RCC 7860 (cell line): ENCODE measurements around the gene TPPP2.
"Not testable (repeated sequence)": the region's sequence is repeated elsewhere in the genome, so short reads cannot be mapped to it uniquely, and the experiment has no call there.

Source experiments
- DNase-seq: peaks from one replicate; pipeline ENCODE4 v3.0.0-alpha.2; 2015; ENCODE audit warnings: low spot score
- FAIRE-seq: peaks from 2 replicates; lab custom pipeline; 2012; peaks lifted over from hg19 to GRCh38; lab: Jason Lieb, UNC

Gene TPPP2

DNA sequence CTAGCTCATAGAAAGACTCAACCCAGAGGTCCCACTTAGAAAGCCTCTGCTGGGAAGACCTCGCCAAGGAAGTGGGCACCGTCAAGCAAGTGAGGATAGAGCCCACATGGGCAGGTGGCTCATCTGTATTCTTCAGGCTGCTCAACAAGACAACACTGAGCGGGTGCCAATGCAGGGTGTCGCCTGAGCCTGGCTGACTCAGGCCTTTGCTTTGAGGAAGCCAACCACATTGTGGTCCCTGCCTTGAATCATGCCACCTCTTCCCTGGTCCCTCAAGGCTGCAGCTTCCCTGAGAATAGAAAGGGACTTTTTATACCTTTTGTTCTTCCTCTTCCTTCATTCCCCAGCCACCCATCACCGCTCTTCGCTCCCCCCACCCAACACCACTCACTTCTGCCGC, 6.7 kb downstream of the TPPP2 start:
- FAIRE-seq (no peak), DNase-seq (peak; percentile 39)

DNA sequence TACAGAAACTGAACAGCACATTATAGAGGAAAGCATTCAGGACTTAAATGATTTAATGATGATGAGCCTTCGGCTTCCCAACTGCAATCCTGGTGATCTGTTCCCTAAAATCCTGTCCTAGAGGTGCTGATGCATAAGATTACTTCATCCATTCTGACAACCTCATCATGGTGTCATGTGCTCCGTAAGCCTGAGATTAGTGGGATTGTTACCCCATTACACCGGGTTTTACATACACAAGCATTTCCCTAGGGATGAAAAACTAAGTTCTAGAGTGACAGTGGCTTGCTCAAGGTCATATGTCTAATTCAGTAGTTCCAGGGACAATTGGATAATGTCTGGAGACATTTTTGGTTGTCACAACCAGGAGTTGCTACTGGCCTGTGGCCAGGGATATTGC, 7.1 kb downstream of the TPPP2 start:
- FAIRE-seq = no peak
- DNase-seq = no peak

DNA sequence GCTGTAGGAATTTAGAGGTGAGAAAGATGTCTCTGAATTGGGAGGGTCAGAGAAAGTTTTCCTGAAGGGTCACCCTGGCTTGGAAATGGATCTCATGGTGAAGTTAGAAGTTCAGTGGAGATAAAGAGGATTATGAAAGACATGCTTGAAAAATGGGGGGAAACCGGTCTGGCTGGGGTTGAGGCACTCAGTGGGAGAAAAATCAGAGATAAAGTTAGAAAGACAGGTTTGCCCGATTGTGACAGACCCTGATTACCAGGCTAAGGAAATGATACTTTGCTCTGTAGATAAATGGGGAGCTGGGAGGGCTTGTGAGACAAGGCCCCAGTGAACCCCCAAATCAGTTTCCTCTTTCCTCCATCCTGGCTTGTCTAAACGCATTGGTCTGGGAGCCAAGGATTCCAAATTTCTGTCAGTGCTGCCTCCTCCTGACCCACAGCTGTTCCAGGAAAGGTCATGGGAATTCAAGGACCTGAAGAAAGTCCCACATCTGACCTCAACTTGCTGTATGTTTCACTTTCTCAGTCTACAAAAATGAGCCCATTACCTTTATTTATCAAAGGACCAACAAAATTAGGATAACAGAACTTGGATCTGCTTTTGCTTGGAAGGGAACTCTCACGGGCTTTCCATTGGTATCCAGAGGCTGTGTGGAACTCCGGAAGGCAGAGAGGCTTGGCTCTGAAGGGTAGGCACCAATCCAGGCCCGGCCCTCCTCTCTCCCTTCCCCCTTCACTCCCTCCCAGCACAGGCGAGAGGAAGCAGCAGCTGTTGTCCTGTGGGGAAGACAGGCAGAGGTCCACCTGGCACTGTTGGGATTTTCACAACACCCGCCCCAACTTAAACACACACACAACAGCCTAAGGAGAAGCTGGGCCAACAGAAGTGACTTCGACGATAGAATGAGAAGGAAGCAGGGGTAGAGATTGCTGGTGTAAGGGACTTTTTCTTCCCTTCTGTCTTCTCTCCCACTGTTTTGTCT, 8.7 kb downstream of the TPPP2 start:
- FAIRE-seq (no peak), DNase-seq (no peak)

DNA sequence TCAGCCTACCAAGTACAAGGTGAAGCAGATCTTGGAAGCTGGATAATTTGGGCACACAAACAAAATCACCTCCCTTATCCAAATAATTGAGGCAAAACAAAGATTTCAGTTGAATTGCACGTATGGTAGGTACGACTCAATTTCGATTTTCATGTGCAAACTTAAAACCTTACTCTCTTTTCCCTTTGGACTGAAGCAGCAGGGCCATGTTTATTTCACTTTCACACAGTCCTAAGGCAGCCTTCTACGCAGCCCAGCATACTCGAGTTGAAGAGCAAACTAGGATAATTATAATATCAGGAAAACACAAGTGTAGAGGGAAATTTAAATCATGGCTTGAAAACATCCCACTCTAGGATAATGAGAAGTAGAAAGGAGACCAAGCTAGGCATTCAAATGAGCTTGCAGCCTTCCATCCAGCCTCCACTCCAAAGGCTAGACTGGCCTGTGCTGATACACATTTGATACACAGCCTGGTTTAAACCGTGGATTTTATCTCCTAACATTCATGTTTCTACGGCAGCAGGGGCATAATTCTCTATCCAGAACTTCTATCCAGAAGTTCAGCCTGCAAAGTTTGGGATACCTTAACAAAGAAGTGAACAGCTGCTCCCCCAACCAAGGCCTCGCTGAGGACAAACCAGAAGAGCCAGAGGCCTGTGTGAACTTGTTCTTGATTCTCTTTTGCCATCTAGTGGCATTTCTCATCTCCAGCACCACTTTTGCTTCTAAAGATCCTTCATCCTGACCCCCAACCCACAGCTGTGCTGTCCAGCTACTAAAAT, 9.8 kb downstream of the TPPP2 start:
- no peak for DNase-seq
- FAIRE-seq = no peak

DNA sequence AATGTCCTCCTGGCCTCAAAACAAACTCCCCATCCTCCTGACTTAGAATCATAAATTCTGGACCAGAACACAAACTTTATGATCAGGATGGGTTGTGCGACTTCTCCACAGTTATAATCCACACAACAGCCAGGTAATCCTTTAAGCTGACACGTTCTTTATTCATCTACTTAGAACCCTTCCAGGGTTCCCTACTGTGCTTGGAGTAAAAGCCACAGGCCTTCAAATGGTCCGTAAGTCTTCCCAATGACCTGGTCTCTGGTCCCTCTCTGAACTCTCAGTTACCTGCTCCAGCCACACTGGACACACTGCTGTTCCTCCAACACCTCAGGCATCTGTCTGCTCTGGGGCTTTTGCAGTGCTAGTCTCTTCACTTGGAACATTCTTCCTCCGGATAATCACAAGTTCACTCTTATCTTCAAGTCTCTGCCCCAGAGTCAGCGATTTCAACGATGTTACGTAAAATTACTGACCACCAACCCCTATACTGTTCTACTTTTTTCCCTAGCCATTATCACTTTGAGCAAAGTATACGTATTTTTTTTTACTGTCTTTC, 10.4 kb downstream of the TPPP2 start:
- DNase-seq (no peak), FAIRE-seq (no peak)

DNA sequence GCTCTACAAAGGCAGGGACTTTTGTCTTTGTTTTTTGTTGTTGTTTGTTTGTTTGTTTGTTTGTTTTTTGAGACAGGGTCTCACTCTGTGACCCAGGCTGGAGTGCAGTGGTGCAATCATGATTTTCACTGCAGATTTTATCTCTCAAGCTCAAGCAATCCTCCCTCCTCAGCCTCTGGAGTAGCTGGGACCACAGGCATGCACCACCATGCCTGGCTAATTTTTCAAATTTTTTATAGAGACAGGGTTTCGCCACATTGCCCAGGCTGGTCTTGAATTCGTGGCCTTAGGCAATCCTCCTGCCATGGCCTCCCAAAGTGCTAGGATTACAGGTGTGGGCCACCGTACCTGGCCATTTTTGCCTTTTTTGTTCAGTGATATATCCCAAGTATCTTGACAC, 10.9 kb downstream of the TPPP2 start:
- FAIRE-seq, DNase-seq: not testable (repeated sequence)

DNA sequence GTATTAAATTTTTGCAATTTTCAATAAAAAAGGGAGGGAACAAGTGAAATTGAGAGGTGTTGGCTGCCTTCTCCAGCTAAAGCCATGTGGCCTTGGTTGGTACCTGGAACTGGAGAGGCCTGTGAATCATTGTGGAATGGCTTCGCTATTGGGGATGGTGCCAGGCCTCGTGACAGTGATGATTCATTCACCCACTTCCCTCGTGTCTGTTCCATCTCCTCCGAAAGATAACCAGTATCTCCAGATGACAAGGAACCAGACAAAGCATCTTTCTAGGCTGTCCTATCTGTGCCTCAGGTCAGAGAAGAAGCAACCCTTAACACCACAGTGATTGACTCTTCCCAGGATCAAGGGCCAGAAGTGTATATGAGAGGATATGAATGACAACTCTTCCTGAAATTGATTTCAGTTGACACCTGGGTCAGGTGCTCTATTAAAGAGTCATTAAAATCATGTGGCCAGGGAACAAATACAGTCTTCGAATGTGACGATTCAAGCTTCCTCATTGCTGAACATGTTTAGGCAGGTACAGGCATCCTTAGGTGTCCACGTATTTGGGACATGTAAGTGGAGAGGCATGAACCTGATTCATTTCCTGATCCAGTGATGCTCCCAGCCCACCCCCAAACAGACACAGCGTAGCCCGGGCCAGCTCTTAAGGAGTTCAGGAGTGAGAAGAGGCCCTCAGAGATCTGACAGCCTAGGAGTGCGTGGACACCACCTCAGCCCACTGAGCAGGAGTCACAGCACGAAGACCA, 11.8 kb downstream of the TPPP2 start, which contains the start of gene RNASE7:
RNASE7 (plus strand) TSS at position 687 of the 758 bp plus-strand sequence. CDS start 631 bp downstream, outside the sequence.
- FAIRE-seq = no peak
- peak; percentile 16 for DNase-seq

DNA sequence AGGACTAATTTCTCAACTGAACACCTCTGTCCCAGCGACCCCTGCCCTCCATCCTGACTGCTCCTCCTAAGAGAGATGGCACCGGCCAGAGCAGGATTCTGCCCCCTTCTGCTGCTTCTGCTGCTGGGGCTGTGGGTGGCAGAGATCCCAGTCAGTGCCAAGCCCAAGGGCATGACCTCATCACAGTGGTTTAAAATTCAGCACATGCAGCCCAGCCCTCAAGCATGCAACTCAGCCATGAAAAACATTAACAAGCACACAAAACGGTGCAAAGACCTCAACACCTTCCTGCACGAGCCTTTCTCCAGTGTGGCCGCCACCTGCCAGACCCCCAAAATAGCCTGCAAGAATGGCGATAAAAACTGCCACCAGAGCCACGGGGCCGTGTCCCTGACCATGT, 12.9 kb downstream of the TPPP2 start:
- DNase-seq (no peak), FAIRE-seq (no peak)

DNA sequence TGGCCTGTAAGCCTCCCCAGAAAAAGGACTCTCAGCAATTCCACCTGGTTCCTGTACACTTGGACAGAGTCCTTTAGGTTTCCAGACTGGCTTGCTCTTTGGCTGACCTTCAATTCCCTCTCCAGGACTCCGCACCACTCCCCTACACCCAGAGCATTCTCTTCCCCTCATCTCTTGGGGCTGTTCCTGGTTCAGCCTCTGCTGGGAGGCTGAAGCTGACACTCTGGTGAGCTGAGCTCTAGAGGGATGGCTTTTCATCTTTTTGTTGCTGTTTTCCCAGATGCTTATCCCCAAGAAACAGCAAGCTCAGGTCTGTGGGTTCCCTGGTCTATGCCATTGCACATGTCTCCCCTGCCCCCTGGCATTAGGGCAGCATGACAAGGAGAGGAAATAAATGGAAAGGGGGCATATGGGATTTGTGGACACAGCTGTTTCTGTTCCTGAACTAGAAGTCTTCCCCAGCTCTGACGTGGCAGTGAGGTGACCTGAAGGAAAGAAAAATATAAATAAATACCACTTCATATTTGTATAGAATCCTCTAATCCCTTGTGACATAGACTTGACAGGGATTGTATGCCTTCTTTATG, 13.5 kb downstream of the TPPP2 start:
- DNase-seq (no peak), FAIRE-seq (no peak)

DNA sequence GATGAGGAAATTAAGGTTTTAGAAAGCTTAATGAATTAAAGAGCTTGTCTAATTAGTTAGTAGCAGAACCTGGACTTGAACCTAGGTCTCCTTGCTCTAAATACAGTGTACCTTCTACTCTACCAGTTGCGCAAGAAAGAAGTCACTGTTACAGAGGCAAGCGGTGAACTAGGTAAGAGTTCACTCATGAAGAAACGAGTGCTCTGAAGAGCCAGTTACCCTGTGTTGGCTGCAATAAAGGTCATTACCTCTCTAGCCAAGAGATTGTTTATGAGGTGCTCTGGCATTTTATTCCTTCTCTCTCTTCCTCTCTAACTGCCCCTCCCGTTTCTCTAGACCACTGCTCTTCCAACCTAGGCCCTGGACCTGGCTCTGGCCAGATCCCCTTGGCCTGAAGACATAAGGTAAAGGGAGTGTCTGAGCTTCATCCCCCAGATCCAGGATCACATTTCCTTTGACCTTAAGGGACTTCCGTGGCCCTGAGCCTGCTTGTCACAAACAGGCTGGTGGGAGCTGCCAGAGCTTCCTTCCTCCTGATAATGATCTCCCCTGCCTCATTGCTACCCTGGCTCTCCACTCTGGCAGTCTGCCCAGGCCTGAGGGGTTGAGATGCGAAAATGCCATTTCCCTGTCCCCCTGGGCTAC, 14.1 kb downstream of the TPPP2 start:
- DNase-seq (no peak), FAIRE-seq (no peak)

DNA sequence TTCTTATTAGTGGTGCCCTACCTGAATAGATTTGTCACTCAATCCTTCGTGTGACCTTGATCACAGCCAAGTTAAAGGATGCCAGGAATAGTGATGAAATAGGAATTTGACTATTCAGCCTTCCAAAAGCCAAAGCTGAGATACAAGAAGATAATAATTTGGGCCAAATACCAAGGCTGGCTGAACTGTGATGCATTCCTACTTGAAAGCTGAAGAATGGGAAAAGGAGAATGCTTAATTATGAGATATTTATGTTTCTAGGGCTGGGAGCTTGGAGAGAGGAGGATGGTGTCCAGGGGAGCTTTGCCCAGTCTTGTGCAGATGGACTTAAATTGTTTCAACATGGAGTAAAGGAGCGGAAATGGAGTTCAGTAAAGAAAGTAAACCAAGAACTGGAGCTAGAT, 17.4 kb downstream of the TPPP2 start:
- FAIRE-seq = no peak
- DNase-seq = no peak

DNA sequence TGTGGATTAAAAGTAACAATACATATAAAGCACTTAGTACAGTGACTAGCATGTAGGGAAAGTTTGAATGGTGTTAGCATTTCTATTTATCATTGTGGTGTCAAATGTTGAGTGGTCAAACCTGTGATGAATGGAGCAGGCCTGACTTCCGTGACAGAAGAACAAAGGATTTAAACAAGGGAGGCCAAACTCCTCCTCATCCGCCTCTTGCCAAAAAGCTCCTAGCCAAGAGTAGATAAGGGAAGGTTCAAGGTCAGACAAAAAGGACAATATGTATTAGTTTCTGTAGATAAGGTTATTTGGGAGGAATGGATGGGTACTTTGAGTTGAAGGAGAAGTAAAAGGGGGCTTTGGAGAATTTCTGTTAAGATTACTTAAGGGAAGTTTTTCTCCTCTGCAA, 18.6 kb downstream of the TPPP2 start:
- FAIRE-seq = no peak
- DNase-seq = no peak

DNA sequence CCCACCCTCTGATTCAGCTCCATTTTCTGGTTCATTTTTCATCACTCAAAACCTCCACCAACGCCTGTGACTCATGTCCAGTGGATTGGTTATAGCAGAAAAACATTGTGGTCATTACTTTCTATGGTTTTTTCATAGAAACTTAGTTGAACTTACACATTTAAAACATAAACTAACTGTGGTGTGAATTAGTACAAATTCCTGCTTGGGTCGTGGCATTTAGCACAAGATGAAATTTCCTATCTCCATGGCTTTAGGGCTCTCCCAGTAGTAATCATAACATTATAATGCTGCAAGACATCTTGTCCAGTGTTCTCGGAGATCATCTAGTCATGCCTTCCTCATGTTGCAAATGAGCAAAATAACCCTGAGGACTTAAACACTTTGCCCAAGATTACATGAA, 19.3 kb downstream of the TPPP2 start:
- no peak for DNase-seq

DNA sequence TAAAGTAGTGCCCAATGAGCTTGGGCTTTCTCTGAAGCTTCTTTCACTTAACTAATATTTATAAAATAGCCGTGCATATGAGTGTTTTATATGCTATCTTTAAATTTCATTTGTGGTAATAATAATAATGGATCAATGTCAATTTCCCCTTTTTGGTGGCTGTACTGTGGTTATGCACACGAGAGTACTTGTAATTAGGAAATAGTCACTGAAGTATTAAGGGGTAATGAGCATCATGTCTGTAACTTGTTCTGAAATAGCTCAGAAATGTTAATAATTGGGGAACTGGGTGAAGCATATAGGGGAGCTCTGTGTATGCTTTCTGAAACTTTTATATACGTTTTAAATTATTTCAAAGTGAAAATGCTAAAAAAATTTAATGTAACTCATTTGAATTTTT, 20.6 kb downstream of the TPPP2 start:
- DNase-seq (no peak), FAIRE-seq (no peak)

More for the DNA sequence above, 19.3 kb downstream of the TPPP2 start:
- FAIRE-seq = no peak

DNA sequence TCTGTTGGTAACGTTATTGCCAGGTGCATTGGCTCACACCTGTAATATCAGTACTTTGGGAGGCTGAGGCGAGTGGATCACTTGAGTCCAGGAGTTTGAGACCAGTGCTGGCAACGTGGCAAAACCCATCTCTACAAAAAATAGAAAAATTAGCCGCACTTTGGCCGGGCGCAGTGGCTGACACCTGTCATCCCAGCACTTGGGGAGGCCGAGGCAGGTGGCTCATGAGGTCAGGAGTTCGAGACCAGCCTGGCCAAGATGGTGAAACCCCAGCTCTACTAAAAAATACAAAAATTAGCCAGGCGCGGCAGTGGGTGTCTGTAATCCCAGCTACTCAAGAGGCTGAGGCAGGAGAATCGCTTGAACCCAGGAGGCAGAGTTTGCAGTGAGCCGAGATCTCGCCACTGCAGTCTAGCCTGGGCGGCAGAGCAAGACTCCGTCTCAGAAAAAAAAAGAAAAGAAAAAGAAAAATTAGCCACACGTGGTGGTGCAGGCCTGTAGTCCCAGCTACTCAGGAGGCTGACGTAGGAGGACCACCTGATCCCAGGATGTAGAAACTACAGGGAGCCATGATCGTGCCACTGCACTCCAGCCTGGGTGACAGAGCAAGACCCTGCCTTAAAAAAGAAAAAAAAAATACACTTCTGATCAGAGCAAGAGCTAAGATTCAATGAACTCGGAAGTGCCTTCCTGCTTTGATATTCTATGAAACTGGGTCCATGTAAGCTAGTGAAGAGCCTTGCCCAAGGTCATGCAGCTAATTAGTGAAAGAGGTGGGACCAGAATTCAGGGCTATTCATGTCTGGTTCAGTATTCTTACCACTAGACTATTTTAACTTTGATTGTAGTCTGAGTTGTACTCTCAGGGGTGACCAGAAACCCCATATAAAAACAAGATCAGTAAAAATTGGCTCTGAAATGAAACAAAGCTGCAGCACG, 23.4 kb downstream of the TPPP2 start:
- DNase-seq (no peak), FAIRE-seq (no peak)

DNA sequence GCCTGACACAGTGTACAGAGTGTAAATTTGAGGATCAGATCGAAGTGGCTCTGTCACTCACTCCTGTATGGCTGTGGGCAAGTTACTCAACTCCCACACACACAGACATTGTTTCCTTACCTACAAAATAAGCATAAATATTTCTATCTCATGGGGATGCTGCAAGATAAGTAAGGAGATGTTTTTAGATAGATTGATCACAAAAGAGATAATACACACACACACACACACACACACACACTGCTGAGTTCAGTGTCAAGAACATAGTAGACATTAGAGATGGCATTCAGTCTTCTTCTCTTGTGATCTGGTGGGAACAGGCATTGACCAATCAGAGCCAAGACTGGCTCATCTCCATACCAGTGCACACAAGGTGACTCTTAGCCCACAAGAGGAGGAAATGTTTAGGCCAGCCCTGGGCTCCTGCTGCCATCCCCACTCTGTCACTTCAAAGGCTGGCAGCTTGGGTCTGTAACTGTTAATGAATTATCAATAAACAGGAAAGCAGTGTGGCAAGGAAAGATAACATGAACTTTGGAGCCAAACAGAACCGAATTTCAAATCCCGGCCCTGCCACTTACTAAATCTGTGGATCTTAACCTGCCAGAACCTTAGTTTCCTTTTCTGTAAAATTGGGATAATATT, 24.2 kb downstream of the TPPP2 start:
- DNase-seq = peak; percentile 8
- no peak for FAIRE-seq

DNA sequence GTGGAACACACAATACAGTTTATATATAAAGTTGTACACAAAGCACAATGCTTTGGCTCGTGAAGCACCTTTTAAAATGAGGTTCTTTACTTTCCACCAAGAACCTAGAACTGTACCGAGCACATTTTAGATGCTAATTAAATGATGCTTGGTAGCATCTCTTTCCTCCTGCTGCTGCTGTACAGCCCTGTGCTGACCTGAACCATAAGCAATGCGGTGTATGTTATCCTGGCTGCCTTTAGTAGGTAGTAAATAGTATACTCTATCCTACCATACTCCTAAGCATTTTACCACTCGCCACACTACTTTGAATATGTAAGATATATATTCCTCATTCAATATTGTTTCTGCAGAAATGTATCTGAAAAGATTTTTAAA, 24.7 kb downstream of the TPPP2 start:
- no peak for DNase-seq
- FAIRE-seq = no peak

DNA sequence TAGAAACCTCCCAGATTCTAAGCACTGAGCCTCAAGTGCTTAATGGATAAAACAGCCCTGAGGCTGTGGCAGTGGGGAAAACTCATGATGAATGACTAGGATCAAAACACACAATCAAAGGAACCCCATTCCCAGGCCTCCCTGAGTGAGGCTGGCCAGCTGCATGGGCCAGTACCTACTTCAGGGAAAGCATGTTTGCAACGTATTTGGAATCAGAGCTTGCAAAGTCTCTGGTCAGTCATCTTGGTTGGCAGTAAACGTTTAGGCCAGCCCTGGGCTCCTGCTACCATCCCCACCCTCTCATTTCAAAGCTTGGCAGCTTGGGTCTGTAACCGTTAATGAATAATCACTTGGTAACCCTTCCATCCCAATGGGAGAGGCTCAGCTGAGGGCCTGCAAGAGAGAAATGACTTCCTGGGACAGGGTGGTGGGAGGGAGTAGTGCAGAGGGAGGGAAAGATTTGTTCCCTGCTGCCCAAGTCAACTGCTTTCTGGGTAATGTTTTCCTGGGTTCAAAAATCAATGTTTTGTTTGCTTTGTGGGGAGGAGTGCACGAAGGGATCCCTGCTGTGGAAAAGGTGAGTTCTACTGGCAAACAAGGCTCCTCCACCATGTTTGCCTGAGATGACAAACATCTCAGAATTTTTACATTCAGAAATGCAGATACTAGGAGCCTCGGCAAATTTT, 25.6 kb downstream of the TPPP2 start:
- FAIRE-seq = peak; percentile 57
- DNase-seq = no peak
